HUES6 (cell line): ENCODE measurements around the gene JMJD4.

ENCODE experiments used
- H3K27ac ChIP-seq: 2 replicates; pipeline ENCODE4 v1.7.0; 2013; ENCODE audit warnings: low read depth, mild to moderate bottlenecking, low read length, inconsistent platforms
- H3K27me3 ChIP-seq: 2 replicates; pipeline ENCODE4 v1.6.1; 2013; ENCODE audit warnings: low read length; ENCODE audit not compliant: control insufficient read depth, insufficient read depth
- H3K36me3 ChIP-seq: 2 replicates; pipeline ENCODE4 v1.6.1; 2013; ENCODE audit warnings: low read length; ENCODE audit not compliant: control insufficient read depth, insufficient read depth
- H3K4me1 ChIP-seq: 2 replicates; pipeline ENCODE4 v1.6.1; 2013; ENCODE audit warnings: low read length; ENCODE audit not compliant: control insufficient read depth, insufficient read depth
- H3K4me3 ChIP-seq: 2 replicates; pipeline ENCODE4 v1.5.1; 2013; ENCODE audit warnings: low read depth, low read length
- H3K9ac ChIP-seq: one replicate; pipeline ENCODE4 v1.6.1; 2013; ENCODE audit warnings: mild to moderate bottlenecking, low read length
- H3K9me3 ChIP-seq: 2 replicates; pipeline ENCODE4 v1.6.1; 2013; ENCODE audit warnings: low read depth, low read length; ENCODE audit not compliant: control insufficient read depth, insufficient read depth

The JMJD4 gene

DNA sequence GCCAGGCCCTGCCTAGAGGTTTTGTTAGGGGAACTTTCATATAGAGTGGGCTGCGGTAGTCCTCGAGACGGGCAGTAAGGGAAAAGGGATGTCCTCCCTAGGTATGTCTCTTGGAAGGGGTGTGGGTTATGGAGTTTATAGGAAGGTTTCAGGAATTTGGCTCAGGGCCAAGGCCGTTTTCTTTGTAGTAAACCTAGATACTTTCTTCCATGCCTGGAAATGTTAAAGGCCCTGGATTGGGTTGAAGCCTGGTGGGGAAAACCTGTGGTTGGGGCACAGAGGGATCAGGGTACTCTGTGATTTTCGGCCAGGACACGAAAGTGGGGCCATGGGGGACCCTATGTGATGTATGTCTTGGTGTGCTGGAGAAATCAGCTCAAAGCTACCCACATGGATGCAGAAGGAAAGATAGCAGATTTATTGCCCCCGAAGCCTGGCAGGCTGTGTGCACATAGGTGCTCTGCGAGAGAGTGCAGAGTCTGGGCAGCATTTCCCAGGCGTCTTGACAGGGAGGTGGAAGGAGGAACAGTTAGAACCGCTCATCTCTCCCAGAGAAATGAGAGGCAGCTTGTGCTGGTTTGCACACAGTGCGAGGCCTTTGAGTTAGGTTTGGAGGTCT, 1.8 kb upstream of the JMJD4 start:
- Histone ChIP-seq H3K9ac (no peak overlapping the region), H3K36me3 (peaks cover 20% of the 10 kb centered on the region), H3K9me3 (no peaks in the 10 kb centered on the region), H3K27ac (no peak overlapping the region), H3K4me1 (no peaks in the 10 kb centered on the region; the same call in 1 of the 2 replicates), H3K4me3 (no peak overlapping the region), H3K27me3 (no peaks in the 10 kb centered on the region)

DNA sequence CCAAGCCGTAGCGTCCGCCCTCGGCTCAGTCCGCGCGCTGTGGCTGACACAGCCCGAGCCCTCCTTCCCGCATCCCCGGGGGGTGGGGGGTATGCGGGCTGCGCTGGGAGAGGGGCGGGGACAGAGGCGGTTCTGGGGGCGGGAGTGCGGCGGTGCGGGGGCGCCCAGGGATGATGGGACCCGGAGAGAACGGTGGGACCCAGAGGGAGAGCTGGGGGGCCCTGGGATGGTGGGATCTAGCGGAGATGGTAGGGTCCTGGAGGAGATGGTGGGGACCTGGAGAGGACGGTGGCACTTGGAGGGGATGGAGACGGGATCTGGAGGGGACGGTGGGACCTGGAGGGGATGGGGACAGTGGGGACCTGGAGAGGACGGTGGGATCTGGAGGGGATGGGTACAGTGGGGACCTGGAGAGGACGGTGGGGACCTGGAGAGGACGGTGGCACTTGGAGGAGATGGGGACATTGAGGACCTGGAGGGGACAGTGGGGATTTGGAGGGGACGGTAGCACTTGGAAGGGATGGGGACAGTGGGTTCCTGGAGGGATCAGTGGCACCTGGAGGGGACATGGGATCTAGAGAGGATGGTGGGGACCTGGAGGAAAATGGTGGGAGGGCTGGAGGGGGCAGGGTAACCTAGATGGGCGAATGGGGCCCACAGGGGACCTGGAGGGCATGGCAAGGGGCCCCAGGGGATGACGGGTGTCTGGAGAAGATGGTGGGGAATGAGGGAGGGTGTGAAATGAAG, 610 bp upstream of the JMJD4 start:
- Histone ChIP-seq H3K9ac (peak overlapping the region; percentile 66), H3K36me3 (peaks cover 28% of the 10 kb centered on the region), H3K27me3 (no peaks in the 10 kb centered on the region), H3K9me3 (no peaks in the 10 kb centered on the region), H3K27ac (peak overlapping the region; percentile 70; the same call in 1 of the 2 replicates), H3K4me1 (peaks cover under 1% of the 10 kb centered on the region; the same call in 1 of the 2 replicates), H3K4me3 (peak overlapping the region; percentile 82)

DNA sequence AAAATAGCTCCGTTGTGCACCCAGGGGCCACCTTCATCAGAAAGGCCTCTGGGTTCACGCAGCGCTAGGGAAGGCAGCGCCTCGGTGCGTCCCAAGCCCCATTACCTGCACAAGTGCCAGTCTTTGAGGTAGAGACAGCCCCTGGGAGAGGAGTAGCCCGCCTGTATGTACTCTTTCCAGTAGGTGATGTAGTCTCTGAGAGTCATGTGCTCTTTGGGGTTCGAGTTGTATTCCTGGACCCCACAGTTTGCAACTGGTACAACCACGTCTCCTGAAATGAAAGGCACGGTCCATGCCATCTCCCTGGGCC, 601 bp downstream of the JMJD4 start:
- H3K4me3 ChIP-seq: peak overlapping the region; percentile 82
- no peaks in the 10 kb centered on the region for H3K9me3 ChIP-seq
- peaks cover 12% of the 10 kb centered on the region for H3K4me1 ChIP-seq
- H3K27me3 ChIP-seq: no peaks in the 10 kb centered on the region
- H3K27ac ChIP-seq: peak overlapping the region; percentile 85; the same call in 1 of the 2 replicates
- H3K9ac ChIP-seq: peak overlapping the region; percentile 88
- H3K36me3 ChIP-seq: peaks cover 28% of the 10 kb centered on the region

DNA sequence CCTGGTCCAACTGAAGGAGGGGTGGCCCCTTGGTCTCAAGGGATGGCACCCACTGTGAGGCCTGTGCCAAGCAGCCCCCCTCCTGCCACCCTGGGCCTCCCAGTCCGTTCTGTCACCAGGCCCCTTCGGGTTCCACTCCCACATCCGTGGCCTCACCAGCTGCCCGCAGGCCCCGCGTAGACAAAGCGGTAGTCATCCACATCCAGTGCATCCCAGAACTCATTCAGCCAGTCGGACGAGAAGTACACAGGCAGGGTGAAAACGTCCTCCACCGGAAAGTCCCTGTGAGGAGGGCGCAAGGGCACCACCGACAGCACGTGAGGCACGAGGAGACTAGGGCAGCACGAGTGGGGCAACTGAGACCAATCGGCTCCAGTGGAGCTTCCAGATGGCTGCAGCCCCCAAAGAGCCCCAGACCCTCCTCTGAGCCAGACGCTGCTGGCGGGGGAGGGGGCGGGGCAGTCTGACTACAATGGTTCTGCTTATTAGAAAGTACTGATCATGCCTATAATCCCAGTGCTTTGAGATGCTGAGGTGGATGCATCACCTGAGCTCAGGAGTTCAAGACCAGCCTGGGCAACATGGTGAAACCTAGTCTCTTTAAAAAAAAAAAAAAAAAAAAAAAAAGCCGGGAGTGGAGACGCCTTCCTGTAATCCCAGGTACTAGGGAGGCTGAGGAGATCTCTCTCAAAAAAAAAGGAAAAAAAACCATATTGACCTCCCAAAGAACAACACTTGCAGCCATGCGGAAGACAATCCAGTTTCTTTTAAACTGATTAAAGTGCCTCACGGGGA, 1.2 kb downstream of the JMJD4 start:
- Histone ChIP-seq H3K9me3 (no peaks in the 10 kb centered on the region), H3K4me1 (peaks cover 18% of the 10 kb centered on the region), H3K9ac (peak overlapping the region; percentile 88), H3K27ac (no peak overlapping the region), H3K4me3 (peak overlapping the region; percentile 82), H3K36me3 (peaks cover 28% of the 10 kb centered on the region), H3K27me3 (no peaks in the 10 kb centered on the region)

DNA sequence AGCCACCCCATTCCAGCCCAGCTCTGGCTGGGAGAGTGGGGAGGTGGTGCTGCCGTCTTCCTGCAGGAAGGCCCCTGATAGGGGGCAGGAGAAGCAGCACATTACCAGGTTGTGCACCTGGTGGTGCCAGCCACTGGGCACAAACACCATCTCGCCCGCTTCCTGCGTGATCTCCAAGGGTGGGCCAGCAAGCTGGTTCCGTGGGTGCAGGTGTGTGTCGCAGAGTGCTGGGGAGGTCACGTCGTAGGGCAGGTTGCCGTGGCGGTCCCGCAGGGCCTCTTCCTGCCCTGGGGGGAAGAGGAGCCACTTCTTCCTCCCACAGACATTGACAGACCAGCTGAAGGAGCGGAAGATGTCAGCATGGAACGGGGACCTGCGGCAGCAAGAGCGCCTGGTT, 1.8 kb downstream of the JMJD4 start:
- no peaks in the 10 kb centered on the region for H3K27me3 ChIP-seq
- no peaks in the 10 kb centered on the region for H3K9me3 ChIP-seq
- H3K4me3 ChIP-seq: no peak overlapping the region
- H3K4me1 ChIP-seq: peaks cover 22% of the 10 kb centered on the region
- H3K36me3 ChIP-seq: peaks cover 28% of the 10 kb centered on the region
- H3K9ac ChIP-seq: no peak overlapping the region
- H3K27ac ChIP-seq: no peak overlapping the region

DNA sequence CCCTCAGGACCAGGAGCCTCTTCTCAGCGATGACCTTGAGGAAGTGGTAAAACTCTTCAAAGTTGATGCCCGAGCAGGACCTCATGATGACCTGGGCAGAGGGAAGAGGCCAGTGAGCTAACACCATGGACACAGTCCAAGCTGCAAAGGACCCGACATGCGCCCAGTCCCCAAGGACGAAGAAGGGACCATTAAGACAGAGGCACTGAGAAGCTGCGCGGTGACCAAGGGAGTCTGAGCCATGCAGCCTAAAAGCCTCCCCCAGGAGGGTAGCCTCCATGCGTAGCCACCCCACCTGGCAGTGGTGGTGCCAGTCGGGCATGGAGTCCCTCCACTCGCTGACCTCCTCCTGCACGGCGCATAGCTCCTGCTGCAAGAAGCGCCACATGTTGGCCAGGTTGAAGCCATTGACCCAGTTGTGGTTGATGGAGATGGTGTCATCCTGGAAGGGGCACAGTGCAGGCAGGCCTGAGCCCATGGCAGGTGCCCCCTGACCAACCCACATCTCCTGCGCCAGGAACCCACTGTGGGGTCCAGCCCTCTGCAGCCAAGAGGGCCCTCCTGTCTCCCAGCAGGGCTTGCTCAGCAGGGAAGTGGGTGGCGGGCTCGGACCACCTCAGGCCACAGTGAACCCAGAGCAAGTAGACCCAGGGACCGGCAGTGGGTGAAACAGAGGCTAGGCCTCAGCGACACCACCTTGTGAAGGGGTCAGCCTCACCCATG, 2.4 kb downstream of the JMJD4 start:
- Histone ChIP-seq H3K9ac (no peak overlapping the region), H3K36me3 (peaks cover 28% of the 10 kb centered on the region), H3K4me1 (peaks cover 22% of the 10 kb centered on the region), H3K9me3 (no peaks in the 10 kb centered on the region), H3K27ac (no peak overlapping the region), H3K4me3 (no peak overlapping the region), H3K27me3 (no peaks in the 10 kb centered on the region)

DNA sequence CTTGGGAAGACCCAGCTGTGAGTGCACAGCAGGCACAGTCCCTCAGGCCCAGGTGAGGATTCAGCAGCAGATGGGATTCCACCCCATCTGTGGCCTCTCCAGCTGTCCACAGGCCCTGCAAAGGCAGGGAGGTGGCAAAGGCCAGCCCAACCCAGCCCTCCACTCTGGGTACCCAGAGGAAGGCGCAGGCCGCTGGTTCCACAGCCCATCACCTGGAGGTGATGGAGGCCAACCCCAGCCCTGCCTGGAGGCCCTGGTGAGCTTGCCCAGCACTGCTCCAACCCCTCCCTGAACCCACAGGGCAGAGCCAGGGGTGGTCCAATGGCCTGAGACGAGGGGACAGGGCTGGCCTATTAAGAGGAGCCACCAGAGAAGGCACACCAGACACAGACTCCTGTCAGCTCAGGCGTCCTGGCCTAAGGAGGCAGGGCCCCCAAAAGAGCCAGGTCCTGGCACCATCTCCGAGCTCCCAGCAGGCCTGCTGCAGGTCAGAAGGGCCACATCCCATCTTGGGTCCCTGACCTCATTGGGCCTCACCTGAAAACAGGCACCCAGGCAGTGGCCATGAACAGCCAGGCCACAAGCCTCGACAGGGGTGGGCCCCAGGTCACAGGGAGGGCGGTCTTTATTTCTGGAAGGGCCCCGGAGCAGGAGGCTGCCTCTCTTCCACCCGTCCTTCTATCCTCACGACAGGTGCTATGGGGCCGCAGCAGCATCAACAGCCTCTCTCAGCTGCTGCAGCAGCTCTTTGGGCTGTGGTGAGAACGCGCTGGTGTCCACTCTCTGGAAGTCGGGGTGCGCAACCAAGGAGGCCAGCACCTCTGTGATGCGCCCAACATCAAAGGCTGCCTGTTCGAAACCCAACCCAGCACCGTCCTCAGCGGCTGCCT, 3.2 kb downstream of the JMJD4 start:
- Histone ChIP-seq H3K9ac (no peak overlapping the region), H3K36me3 (peaks cover 28% of the 10 kb centered on the region), H3K27ac (no peak overlapping the region), H3K4me3 (no peak overlapping the region), H3K4me1 (peaks cover 22% of the 10 kb centered on the region), H3K27me3 (no peaks in the 10 kb centered on the region), H3K9me3 (no peaks in the 10 kb centered on the region)

DNA sequence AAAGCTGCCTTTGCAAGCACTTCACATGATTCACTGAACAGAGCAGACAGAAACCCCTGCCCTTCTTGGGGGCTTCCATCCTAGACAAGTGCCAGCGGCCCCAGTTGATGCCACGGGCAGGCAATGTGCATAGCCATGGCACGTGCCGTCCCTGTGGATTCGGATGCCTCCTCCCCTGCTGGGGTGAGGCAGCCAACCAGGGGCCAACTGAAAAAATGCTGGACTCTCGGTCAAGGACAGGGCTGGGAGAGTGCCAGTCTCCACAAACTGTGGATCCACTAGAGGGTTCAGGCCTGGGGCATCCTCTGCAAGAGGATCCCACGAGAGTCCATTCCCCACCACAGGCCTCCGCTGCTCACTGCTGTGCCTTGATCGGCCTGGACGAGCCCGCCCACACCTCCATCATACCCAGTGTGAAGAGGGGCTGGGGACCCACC, 3.8 kb downstream of the JMJD4 start:
- Histone ChIP-seq H3K27ac (no peak overlapping the region), H3K9ac (no peak overlapping the region), H3K36me3 (peaks cover 28% of the 10 kb centered on the region), H3K27me3 (no peaks in the 10 kb centered on the region), H3K4me3 (no peak overlapping the region), H3K9me3 (no peaks in the 10 kb centered on the region), H3K4me1 (peaks cover 22% of the 10 kb centered on the region)

DNA sequence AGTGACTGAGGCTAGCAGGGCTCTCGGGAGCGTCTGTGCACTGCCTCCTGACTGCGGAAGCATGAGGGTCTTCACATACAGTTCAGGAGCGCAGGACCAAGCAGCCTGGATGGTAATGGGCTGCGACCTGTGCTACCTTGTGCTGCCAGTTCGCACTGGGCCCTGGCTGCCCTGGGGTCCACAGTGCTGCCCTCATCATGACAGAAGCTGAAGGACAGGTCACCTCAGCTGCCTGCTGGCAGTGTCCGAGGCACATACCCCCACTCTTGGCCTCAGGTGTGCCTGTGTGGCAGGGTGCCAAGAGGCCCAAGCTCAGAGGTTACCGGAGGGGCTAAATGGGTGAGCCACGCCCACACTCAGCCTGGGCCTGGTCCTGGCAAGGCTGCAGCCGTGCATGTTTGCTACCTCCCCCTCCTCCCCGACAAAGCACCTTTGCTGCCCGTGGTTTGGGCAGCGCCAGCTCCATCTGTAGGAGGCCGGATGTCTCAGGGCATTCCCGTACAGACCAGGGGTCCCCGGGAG, 4.4 kb downstream of the JMJD4 start:
- Histone ChIP-seq H3K4me3 (0 out of 2 replicates have a peak overlapping the region, but pooled peaks have one; percentile 2), H3K9me3 (no peaks in the 10 kb centered on the region), H3K36me3 (peaks cover 28% of the 10 kb centered on the region), H3K9ac (no peak overlapping the region), H3K27ac (no peak overlapping the region), H3K27me3 (no peaks in the 10 kb centered on the region), H3K4me1 (peaks cover 22% of the 10 kb centered on the region)
